CD4-positive, alpha-beta T cell (primary cell): ENCODE results near the gene SMIM35. TPM values are rescaled to one million over a fixed set of nuclear protein-coding genes. Genes with fewer than 3 reads are reported as not detected.
A peak's percentile ranks its signal among the peaks of the same experiment; 100 is the strongest.

Source experiments
- ATAC-seq: fragments of 200-7000 bp; cut with Tn5 transposase; one replicate; pipeline ENCODE4 v1.10.0; 2022; ENCODE audit warnings: mild to moderate bottlenecking; ENCODE audit not compliant: poor library complexity
- CTCF ChIA-PET: fragments of 350-600 bp; sonication (Branson Sonifier 250); formaldehyde crosslinking; loops from one replicate; lab custom pipeline; 2021; ENCODE audit warnings: antibody characterized with exemption, inconsistent platforms; lab: Charles Lee
- POLR2A ChIA-PET: fragments of 350-600 bp; sonication (Branson Sonifier 250); formaldehyde crosslinking; loops from one replicate; lab custom pipeline; 2021; ENCODE audit warnings: antibody characterized with exemption, inconsistent platforms; lab: Charles Lee
- DNase-seq, 14 experiments: peaks; one replicate each; pipeline ENCODE4 v3.0.0-alpha.2; 2013 to 2020; ENCODE audit warnings: mixed read lengths in 2 of 14
- H3K27ac ChIP-seq, 2 donors: one replicate each; pipeline versions ENCODE4 v1.5.1 to v1.7.0; 2013; ENCODE audit warnings: low read length in 2 of 2, low read depth in 1 of 2, mild to moderate bottlenecking in 1 of 2
- H3K27me3 ChIP-seq, 2 experiments: 1 replicate in 1 of 2; 2 replicates in 1 of 2; pipeline versions ENCODE4 v1.6.1 to v1.7.0; 2013; ENCODE audit warnings: low read length in 2 of 2, control low read depth in 1 of 2, mild to moderate bottlenecking in 1 of 2, moderate library complexity in 1 of 2; ENCODE audit not compliant: insufficient read depth in 2 of 2, control insufficient read depth in 1 of 2
- H3K36me3 ChIP-seq: one replicate; pipeline ENCODE4 v1.6.1; 2013; ENCODE audit warnings: low read length, control low read depth; ENCODE audit not compliant: insufficient read depth
- H3K4me1 ChIP-seq: one replicate; pipeline ENCODE4 v1.6.1; 2013; ENCODE audit warnings: low read length, control low read depth; ENCODE audit not compliant: insufficient read depth
- H3K4me3 ChIP-seq: one replicate; pipeline ENCODE4 v1.5.1; 2013; ENCODE audit warnings: mild to moderate bottlenecking, low read length, moderate library complexity
- H3K9me3 ChIP-seq, 2 experiments: 1 replicate in 1 of 2; 2 replicates in 1 of 2; pipeline versions ENCODE4 v1.6.1 to v1.7.0; 2013; ENCODE audit warnings: low read length in 2 of 2, mild to moderate bottlenecking in 2 of 2, control low read depth in 1 of 2, moderate library complexity in 1 of 2; ENCODE audit not compliant: control insufficient read depth in 1 of 2, insufficient read depth in 1 of 2
- H3K27ac Mint-ChIP-seq: one replicate; pipeline ENCODE4 v1.8.0; 2020; ENCODE audit warnings: mixed read lengths
- H3K27me3 Mint-ChIP-seq: one replicate; pipeline ENCODE4 v1.8.0; 2021; ENCODE audit warnings: mixed read lengths
- H3K36me3 Mint-ChIP-seq: one replicate; pipeline ENCODE4 v1.8.0; 2021; ENCODE audit warnings: low read depth, mixed read lengths
- H3K4me1 Mint-ChIP-seq: one replicate; pipeline ENCODE4 v1.8.0; 2021; ENCODE audit warnings: low read depth, mixed read lengths
- H3K4me3 Mint-ChIP-seq: one replicate; pipeline ENCODE4 v1.8.0; 2020; ENCODE audit warnings: mild to moderate bottlenecking, mixed read lengths
- H3K9me3 Mint-ChIP-seq: one replicate; pipeline ENCODE4 v1.8.0; 2020; ENCODE audit warnings: mixed read lengths
- intact Hi-C, 2 experiments: fragments of 100-400 bp; cut with DNase I in 1 of 2; cut with micrococcal nuclease in 1 of 2; formaldehyde crosslinking; loops; one replicate each; pipeline versions ENCODE4 v1.15.1 to v1.9.0; 2023 to 2025; cut with DNase I, micrococcal nuclease
- total RNA-seq, 174 experiments: library from RNA in 2 of 174; stranded (reverse) in 2 of 174; gene quantifications; one replicate each; pipeline ENCODE4 v1.2.3 and lab custom pipeline; 2021 to 2026
- TF ChIP-seq, protein P1 (sequence below): fragments of 200-600 bp; IDR thresholded peaks from one replicate; pipeline ENCODE4 v1.8.0; 2022; ENCODE audit warnings: antibody characterized with exemption, mild to moderate bottlenecking

Gene SMIM35
- total RNA-seq, 2 experiments from 2014 or later, result 0.06 to 0.08 TPM

DNA sequence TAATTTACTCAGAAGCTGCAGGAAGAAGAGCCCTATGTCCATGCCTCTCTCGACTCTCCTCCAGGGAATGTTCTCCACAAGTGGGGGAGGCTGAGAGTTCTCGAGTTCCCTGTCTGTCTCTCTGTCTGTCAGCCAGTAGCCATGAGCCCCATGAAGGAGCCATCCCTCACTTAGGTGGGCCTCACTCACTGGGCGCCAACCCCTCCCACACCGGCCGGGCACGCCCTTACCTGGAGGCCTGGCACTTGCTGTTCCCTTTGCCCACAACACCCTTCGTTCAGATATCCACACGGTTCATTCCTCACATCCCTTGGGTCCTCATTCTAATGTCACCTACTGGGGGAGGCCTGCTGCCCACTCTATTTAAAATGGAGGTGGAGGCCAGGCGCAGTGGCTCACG is 114.7 kb downstream of the SMIM35 start:
- H3K27me3 Mint-ChIP-seq, result no peaks in the 10 kb centered on the region
- TF ChIP-seq, protein P1, sequence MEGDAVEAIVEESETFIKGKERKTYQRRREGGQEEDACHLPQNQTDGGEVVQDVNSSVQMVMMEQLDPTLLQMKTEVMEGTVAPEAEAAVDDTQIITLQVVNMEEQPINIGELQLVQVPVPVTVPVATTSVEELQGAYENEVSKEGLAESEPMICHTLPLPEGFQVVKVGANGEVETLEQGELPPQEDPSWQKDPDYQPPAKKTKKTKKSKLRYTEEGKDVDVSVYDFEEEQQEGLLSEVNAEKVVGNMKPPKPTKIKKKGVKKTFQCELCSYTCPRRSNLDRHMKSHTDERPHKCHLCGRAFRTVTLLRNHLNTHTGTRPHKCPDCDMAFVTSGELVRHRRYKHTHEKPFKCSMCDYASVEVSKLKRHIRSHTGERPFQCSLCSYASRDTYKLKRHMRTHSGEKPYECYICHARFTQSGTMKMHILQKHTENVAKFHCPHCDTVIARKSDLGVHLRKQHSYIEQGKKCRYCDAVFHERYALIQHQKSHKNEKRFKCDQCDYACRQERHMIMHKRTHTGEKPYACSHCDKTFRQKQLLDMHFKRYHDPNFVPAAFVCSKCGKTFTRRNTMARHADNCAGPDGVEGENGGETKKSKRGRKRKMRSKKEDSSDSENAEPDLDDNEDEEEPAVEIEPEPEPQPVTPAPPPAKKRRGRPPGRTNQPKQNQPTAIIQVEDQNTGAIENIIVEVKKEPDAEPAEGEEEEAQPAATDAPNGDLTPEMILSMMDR, result no peak
- Histone ChIP-seq H3K36me3 (no peaks in the 10 kb centered on the region), H3K4me3 (no peak overlapping the region), H3K27me3 (no peaks in the 10 kb centered on the region), H3K27ac (no peak overlapping the region), H3K9me3 (no peaks in the 10 kb centered on the region), H3K4me1 (peaks cover 68% of the 10 kb centered on the region)
- DNase-seq (peak in 1 of 14 experiments; percentile 25), ATAC-seq (no peak)
- no peaks in the 10 kb centered on the region for H3K9me3 Mint-ChIP-seq
- intact Hi-C loops, result loop anchor here in 1 of 2 experiments (2.0 kb wide), 1 partner anchor 13 kb away; no protein-coding TSS in a partner anchor
- peak overlapping the region; percentile 34 for H3K27ac Mint-ChIP-seq
- H3K4me1 Mint-ChIP-seq, result peaks cover 84% of the 10 kb centered on the region
- peak overlapping the region; percentile 11 for H3K4me3 Mint-ChIP-seq
- no peaks in the 10 kb centered on the region for H3K36me3 Mint-ChIP-seq
- ChIA-PET CTCF (interaction anchor here (2.9 kb wide), 1 partner anchor 14 kb away, joined by 6 read pairs; the partner anchor contains the start of gene IL10RA), POLR2A (interaction anchor here (1.0 to 1.2 kb wide), 3 partner anchors 15 to 21 kb away, joined by 3 to 4 read pairs (median 3); partner anchors contain the start of gene IL10RA)

DNA sequence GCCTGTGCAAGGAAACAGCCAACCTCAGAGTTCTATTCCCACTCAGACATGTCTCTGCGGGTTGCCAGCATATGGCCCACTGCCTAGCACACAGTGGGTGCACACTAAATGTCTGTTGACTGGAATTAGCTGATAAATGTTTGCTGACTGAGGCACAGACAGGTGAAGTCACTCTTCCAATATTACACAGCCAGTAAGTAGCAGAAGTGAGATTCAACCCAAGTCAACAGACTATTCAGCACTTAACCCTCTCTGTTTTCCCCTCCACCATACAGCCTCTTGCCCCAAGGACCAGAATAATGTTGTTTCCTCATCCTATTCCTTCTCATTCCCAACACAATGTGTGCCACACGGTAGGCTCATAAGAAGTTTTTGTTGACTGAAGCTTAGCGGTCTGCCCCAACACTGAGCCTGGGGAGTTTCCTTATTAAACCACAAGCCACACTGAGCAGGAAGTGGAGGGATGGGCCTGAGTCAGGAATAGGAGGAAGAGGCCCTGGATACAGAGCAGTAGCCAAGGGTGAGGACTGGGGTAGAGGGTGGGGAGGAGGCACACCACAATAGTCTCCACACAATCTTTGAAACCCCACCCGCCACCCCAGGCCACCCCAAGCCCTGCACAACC is 116.3 kb downstream of the SMIM35 start:
- Mint-ChIP-seq H3K36me3 (no peaks in the 10 kb centered on the region), H3K4me1 (peaks cover 69% of the 10 kb centered on the region), H3K4me3 (peak overlapping the region; percentile 44), H3K9me3 (no peaks in the 10 kb centered on the region), H3K27ac (peak overlapping the region; percentile 42), H3K27me3 (no peaks in the 10 kb centered on the region)
- no peaks in the 10 kb centered on the region for H3K36me3 ChIP-seq
- H3K27ac ChIP-seq, result no peak overlapping the region
- H3K9me3 ChIP-seq, result no peaks in the 10 kb centered on the region
- ATAC-seq (peak; percentile 79), DNase-seq (peak in 5 of 14 experiments; percentile 33 to 79 (median 71))
- TF ChIP-seq, protein P1, result no peak
- CTCF ChIA-PET, result interaction anchor here (1.5 kb wide), 2 partner anchors 19 to 24 kb away, joined by 6 to 8 read pairs; no protein-coding TSS in a partner anchor
- intact Hi-C loops, result no loop called here
- H3K4me1 ChIP-seq, result peaks cover 59% of the 10 kb centered on the region
- H3K27me3 ChIP-seq, result no peaks in the 10 kb centered on the region
- POLR2A ChIA-PET, result interaction anchor here (0.8 to 1.6 kb wide), 5 partner anchors 10 to 26 kb away, joined by 3 to 11 read pairs (median 3); partner anchors contain the start of gene IL10RA
- H3K4me3 ChIP-seq, result no peak overlapping the region

DNA sequence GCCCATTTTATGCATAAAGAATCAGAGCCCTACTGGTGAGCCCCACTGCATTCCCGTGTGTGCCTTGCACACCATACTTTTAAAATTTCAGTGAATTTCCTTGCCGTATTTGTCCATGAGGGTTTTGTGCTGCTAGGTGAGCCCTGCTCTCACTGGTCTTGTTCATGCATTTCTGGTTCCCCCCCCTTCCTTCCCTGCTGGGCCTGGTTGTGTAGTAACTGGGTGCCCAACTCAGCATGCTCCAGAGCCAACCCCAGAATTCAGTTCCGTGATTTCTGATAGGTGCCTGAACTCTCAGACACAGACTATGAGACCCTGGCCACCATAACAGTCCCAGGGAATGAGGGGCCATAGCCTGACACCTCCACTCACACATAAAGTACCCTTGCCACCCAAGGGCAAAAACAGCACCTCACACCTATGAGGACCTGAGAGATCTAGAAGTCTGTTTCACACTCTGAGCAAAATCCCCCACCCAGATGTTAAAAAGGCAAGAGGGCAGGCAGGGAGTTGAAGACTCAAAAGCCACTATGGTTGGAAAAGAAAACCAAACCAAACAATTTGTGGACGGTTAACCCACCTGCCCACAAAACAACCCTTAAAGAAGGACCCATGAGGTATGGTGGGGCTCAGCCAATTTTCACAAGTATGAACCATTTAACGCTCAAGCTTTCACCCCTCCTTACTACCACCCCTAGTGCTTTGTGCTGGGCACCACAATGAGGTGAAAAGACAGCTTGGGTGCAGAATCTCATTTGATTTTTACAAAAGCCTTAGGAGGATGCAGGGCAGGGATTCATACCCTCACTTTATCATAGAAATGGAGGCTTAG is 117.4 kb downstream of the SMIM35 start:
- H3K4me1 ChIP-seq, result peaks cover 54% of the 10 kb centered on the region
- CTCF ChIA-PET, result interaction anchor here (1.5 to 2.1 kb wide), 2 partner anchors 19 to 23 kb away, joined by 5 to 8 read pairs; no protein-coding TSS in a partner anchor
- no peaks in the 10 kb centered on the region for H3K36me3 ChIP-seq
- Mint-ChIP-seq H3K27ac (peak overlapping the region; percentile 17), H3K4me1 (peaks cover 61% of the 10 kb centered on the region), H3K9me3 (no peaks in the 10 kb centered on the region), H3K4me3 (no peak overlapping the region), H3K27me3 (no peaks in the 10 kb centered on the region), H3K36me3 (no peaks in the 10 kb centered on the region)
- POLR2A ChIA-PET, result interaction anchor here (1.4 to 1.6 kb wide), 3 partner anchors 9 to 82 kb away, joined by 3 to 6 read pairs (median 3); partner anchors contain the start of gene IL10RA
- ATAC-seq (no peak), DNase-seq (peak in 2 of 14 experiments; percentile 1 to 30)
- no peaks in the 10 kb centered on the region for H3K27me3 ChIP-seq
- TF ChIP-seq, protein P1, result no peak
- H3K27ac ChIP-seq, result no peak overlapping the region
- no peaks in the 10 kb centered on the region for H3K9me3 ChIP-seq
- no peak overlapping the region for H3K4me3 ChIP-seq
- intact Hi-C loops, result no loop called here
